Posterior cingulate gyrus (tissue), 11 donors: ENCODE measurements around the gene S100A16.
"Not testable (repeated sequence)": the region's sequence is repeated elsewhere in the genome, so short reads cannot be mapped to it uniquely, and the experiment has no call there.

Experiments used
- DNase-seq, 10 donors: peaks; one replicate each; pipeline versions ENCODE4 v3.0.0 to v3.0.0-alpha.2; 2020 to 2021; ENCODE audit warnings: mixed read lengths in 3 of 10
- intact Hi-C: fragments of 100-400 bp; cut with DNase I; formaldehyde crosslinking; loops from one replicate; pipeline ENCODE4 v1.15.1; 2023

The S100A16 gene

GRCh38 chr1:153568367-153569099 is 44.4 kb downstream of the S100A16 start:
- intact Hi-C loops: loop anchor here (1.0 to 10.0 kb wide), 3 partner anchors 36 to 214 kb away; partner anchors contain the start of gene S100A9
- peak; percentile 74 to 97 (median 85) for DNase-seq

- DNase-seq: peak in 1 of 10 donors; percentile 53
- intact Hi-C loops: loop anchor here (1.0 to 10.0 kb wide), 3 partner anchors 35 to 213 kb away; partner anchors contain the start of gene S100A9
Measured at GRCh38 chr1:153567621-153568366, 45.1 kb downstream of the S100A16 start.

GRCh38 chr1:153566414-153567371 is 46.2 kb downstream of the S100A16 start:
- DNase-seq: peak in 8 of 10 donors; percentile 41 to 96 (median 66)
- intact Hi-C loops: loop anchor here (5.0 to 10.0 kb wide), 2 partner anchors 34 to 212 kb away; partner anchors contain the start of gene S100A9

GRCh38 chr1:153565529-153566374 is 47.2 kb downstream of the S100A16 start, which contains the start of gene S100A2:
TSS of gene S100A2 (minus strand) at chr1:153565844. CDS start at chr1:153563877, 1,967 bp downstream.
- DNase-seq: peak in 1 of 10 donors; percentile 79
- intact Hi-C loops: loop anchor here (5.0 to 10.0 kb wide), 2 partner anchors 33 to 211 kb away; partner anchors contain the start of gene S100A9

GRCh38 chr1:153563991-153564390 is 48.9 kb downstream of the S100A16 start:
- peak in 1 of 10 donors; percentile 43 for DNase-seq
- intact Hi-C loops: loop anchor here (10.0 kb wide), 1 partner anchor 209 kb away; the partner anchor contains the start of gene S100A9

GRCh38 chr1:153563483-153563901 is 49.4 kb downstream of the S100A16 start:
- intact Hi-C loops: loop anchor here (10.0 kb wide), 1 partner anchor 209 kb away; the partner anchor contains the start of gene S100A9
- peak in 1 of 10 donors; percentile 42 for DNase-seq

- not testable (repeated sequence) for DNase-seq
- intact Hi-C loops: loop anchor here (10.0 kb wide), 1 partner anchor 207 kb away; the partner anchor contains the start of gene S100A9
Measured at GRCh38 chr1:153562021-153562420, 50.9 kb downstream of the S100A16 start.

GRCh38 chr1:153561466-153561985 is 51.4 kb downstream of the S100A16 start:
- intact Hi-C loops: loop anchor here (10.0 kb wide), 1 partner anchor 207 kb away; the partner anchor contains the start of gene S100A9
- no peak for DNase-seq

GRCh38 chr1:153560771-153561465 is 52.0 kb downstream of the S100A16 start:
- peak in 1 of 10 donors; percentile 58 for DNase-seq
- intact Hi-C loops: loop anchor here (10.0 kb wide), 1 partner anchor 206 kb away; the partner anchor contains the start of gene S100A9

GRCh38 chr1:153560241-153560640 is 52.7 kb downstream of the S100A16 start:
- no peak for DNase-seq
- intact Hi-C loops: loop anchor here (10.0 kb wide), 1 partner anchor 205 kb away; the partner anchor contains the start of gene S100A9

- no peak for DNase-seq
- intact Hi-C loops: no loop called here
Measured at GRCh38 chr1:153557877-153558276, 55.1 kb downstream of the S100A16 start.
